Mesothelial cell of epicardium (in vitro differentiated cells): ENCODE data around the gene TMC3. TPM values are rescaled to one million over a fixed set of nuclear protein-coding genes. Genes with fewer than 3 reads are reported as not detected.

Source experiments
- DNase-seq, 2 experiments: peaks; one replicate each; pipeline ENCODE4 v3.0.0; 2021; ENCODE audit warnings: low spot score in 2 of 2; ENCODE audit not compliant: unreplicated experiment in 2 of 2
- H3K27ac Mint-ChIP-seq: 2 replicates; pipeline ENCODE4 v1.8.0; 2021; ENCODE audit warnings: mixed read lengths
- H3K27me3 Mint-ChIP-seq: 2 replicates; pipeline ENCODE4 v1.8.0; 2021; ENCODE audit warnings: low read depth, mixed read lengths
- H3K36me3 Mint-ChIP-seq: 2 replicates; pipeline ENCODE4 v1.8.0; 2021; ENCODE audit warnings: mixed read lengths
- H3K4me1 Mint-ChIP-seq: 2 replicates; pipeline ENCODE4 v1.8.0; 2021; ENCODE audit warnings: mixed read lengths
- H3K4me3 Mint-ChIP-seq: 2 replicates; pipeline ENCODE4 v1.8.0; 2021; ENCODE audit warnings: mild to moderate bottlenecking, moderate library complexity, mixed read lengths
- H3K9me3 Mint-ChIP-seq: 2 replicates; pipeline ENCODE4 v1.8.0; 2021; ENCODE audit warnings: mixed read lengths
- total RNA-seq: library from RNA; stranded (reverse); gene quantifications from 3 replicates; pipeline ENCODE4 v1.2.1, GENCODE V29; 2021
- TF ChIP-seq, protein P1 (sequence below): fragments of 200-600 bp; sonication (generic); IDR thresholded peaks from one replicate; pipeline ENCODE4 v1.5.0; 2021; ENCODE audit warnings: antibody characterized with exemption; ENCODE audit not compliant: unreplicated experiment

Gene TMC3
- total RNA-seq, 1 donor from 2014 or later = 0.04 TPM

- peaks cover 21% of the 10 kb centered on the region for H3K27me3 Mint-ChIP-seq
- H3K4me3 Mint-ChIP-seq = no peak overlapping the region
- peaks cover 12% of the 10 kb centered on the region for H3K36me3 Mint-ChIP-seq
- H3K9me3 Mint-ChIP-seq = peaks cover 12% of the 10 kb centered on the region
- TF ChIP-seq, protein P1, sequence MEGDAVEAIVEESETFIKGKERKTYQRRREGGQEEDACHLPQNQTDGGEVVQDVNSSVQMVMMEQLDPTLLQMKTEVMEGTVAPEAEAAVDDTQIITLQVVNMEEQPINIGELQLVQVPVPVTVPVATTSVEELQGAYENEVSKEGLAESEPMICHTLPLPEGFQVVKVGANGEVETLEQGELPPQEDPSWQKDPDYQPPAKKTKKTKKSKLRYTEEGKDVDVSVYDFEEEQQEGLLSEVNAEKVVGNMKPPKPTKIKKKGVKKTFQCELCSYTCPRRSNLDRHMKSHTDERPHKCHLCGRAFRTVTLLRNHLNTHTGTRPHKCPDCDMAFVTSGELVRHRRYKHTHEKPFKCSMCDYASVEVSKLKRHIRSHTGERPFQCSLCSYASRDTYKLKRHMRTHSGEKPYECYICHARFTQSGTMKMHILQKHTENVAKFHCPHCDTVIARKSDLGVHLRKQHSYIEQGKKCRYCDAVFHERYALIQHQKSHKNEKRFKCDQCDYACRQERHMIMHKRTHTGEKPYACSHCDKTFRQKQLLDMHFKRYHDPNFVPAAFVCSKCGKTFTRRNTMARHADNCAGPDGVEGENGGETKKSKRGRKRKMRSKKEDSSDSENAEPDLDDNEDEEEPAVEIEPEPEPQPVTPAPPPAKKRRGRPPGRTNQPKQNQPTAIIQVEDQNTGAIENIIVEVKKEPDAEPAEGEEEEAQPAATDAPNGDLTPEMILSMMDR = no peak
- no peak overlapping the region for H3K27ac Mint-ChIP-seq
- no peak for DNase-seq
- no peaks in the 10 kb centered on the region for H3K4me1 Mint-ChIP-seq
Measured at GRCh38 chr15:81381720-81382119, 7.7 kb upstream of the TMC3 start.

DNA sequence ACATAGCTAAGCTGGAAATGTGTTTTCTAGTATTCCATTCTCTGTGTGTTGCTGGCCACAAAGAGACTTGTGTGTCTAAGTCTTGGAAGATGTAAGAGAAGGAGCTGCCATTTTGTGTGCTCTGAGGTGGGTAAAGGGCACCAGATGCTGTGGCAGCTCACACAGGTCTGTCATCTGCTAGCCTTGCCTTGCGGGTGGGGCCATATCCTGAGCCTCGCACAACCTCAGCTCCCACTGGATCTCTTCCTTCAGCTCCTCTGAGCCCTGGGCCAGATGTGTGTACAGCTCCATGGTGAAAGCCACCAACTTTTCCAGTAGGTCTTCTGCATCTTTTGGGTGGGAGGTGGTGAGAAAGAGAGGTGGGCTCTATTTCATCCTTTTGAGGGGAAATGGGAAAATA is 6.7 kb upstream of the TMC3 start:
- DNase-seq = no peak
- Mint-ChIP-seq H3K27me3 (peaks cover 21% of the 10 kb centered on the region), H3K27ac (no peak overlapping the region), H3K4me3 (no peak overlapping the region), H3K9me3 (peaks cover 12% of the 10 kb centered on the region), H3K4me1 (no peaks in the 10 kb centered on the region), H3K36me3 (peaks cover 12% of the 10 kb centered on the region)
- TF ChIP-seq, protein P1 = no peak

DNA sequence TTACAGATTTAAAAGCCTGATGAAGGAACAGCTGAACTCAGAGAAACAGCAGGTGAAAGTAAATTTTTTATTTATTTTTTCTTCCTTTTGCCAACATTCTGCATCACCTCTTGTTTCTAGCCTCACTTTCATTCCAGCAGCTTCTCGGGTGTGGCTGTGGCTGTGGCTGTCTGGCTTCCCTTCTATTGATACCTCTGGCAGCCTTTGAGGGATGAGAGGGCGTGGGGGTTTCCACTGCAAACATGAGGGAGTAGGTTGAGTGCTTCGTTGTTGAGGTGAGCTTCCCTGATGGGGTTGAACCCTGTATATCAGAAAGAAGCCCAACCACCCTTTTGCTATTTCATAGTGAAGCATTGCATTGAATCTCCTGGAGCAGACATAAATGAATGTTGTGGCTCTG is 6.2 kb upstream of the TMC3 start:
- Mint-ChIP-seq H3K9me3 (peaks cover 12% of the 10 kb centered on the region), H3K27me3 (peaks cover 21% of the 10 kb centered on the region), H3K4me1 (no peaks in the 10 kb centered on the region), H3K4me3 (no peak overlapping the region), H3K27ac (no peak overlapping the region), H3K36me3 (peaks cover 12% of the 10 kb centered on the region)
- TF ChIP-seq, protein P1 = no peak
- DNase-seq = no peak

GRCh38 chr15:81379269-81379668 is 5.3 kb upstream of the TMC3 start:
- DNase-seq = no peak
- peaks cover 3% of the 10 kb centered on the region for H3K36me3 Mint-ChIP-seq
- peaks cover 3% of the 10 kb centered on the region for H3K9me3 Mint-ChIP-seq
- TF ChIP-seq, protein P1 = no peak
- no peaks in the 10 kb centered on the region for H3K4me1 Mint-ChIP-seq
- H3K27me3 Mint-ChIP-seq = peaks cover 21% of the 10 kb centered on the region
- H3K4me3 Mint-ChIP-seq = no peak overlapping the region
- no peak overlapping the region for H3K27ac Mint-ChIP-seq

DNA sequence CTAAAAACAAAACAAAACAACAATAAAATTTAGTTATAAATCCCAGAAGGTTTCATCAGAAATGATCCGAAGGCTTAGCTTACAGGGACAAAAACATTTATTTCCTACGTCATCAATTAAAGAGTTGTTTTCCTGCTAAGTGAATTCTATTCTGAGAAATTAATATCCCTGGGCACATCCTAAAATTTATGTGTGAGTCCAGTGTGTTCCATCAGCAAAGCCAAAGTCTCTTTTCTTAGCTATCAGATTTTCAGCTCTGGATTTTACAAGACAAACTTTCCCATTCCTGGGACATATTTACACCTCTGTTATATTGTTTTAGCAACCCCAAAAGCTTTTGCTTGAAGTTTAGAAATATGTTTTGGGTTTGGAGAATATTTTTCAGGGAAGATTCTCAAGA is 4.4 kb upstream of the TMC3 start:
- Mint-ChIP-seq H3K36me3 (no peaks in the 10 kb centered on the region), H3K9me3 (no peaks in the 10 kb centered on the region), H3K27me3 (peaks cover 21% of the 10 kb centered on the region), H3K27ac (no peak overlapping the region), H3K4me1 (no peaks in the 10 kb centered on the region), H3K4me3 (no peak overlapping the region)
- TF ChIP-seq, protein P1 = no peak
- no peak for DNase-seq

GRCh38 chr15:81377871-81378270 is 3.9 kb upstream of the TMC3 start:
- H3K4me3 Mint-ChIP-seq = no peak overlapping the region
- DNase-seq = no peak
- H3K27ac Mint-ChIP-seq = no peak overlapping the region
- H3K4me1 Mint-ChIP-seq = peaks cover 4% of the 10 kb centered on the region
- H3K9me3 Mint-ChIP-seq = no peaks in the 10 kb centered on the region
- TF ChIP-seq, protein P1 = no peak
- peaks cover 21% of the 10 kb centered on the region for H3K27me3 Mint-ChIP-seq
- no peaks in the 10 kb centered on the region for H3K36me3 Mint-ChIP-seq
